ENCODE data around the gene CD84.
"Not testable (repeated sequence)": the region's sequence is repeated elsewhere in the genome, so short reads cannot be mapped to it uniquely, and the experiment has no call there.

Gene CD84, protein sequence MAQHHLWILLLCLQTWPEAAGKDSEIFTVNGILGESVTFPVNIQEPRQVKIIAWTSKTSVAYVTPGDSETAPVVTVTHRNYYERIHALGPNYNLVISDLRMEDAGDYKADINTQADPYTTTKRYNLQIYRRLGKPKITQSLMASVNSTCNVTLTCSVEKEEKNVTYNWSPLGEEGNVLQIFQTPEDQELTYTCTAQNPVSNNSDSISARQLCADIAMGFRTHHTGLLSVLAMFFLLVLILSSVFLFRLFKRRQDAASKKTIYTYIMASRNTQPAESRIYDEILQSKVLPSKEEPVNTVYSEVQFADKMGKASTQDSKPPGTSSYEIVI

DNA sequence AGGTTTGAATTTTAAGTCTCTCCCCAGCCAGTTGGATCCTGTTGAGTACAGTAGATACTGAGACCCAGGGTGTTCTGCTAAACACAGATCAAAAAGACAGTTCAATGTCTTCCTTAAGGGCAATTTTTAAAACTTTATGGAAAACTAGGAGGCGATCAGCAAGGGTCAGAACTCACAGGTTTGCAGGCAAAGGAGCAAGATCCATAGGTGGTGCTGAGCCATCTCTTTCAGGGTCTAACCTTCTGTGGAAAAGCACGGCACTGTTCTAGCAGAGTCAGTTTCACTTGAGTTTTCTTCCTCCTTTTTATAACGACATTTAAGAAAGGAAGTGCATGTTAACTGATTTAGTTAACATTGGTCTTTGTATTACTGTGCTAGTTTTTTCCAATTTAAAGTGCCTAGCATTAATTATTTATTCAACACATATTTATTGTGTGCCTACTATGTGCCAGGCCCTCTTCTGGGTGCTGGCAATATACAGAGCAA lies at the start of gene CD84:
Gene CD84 (minus strand): TSS at position 281 of the 486 bp plus-strand sequence. CDS start 59 bp downstream, at position 222.
- no peak for FAIRE-seq

DNA sequence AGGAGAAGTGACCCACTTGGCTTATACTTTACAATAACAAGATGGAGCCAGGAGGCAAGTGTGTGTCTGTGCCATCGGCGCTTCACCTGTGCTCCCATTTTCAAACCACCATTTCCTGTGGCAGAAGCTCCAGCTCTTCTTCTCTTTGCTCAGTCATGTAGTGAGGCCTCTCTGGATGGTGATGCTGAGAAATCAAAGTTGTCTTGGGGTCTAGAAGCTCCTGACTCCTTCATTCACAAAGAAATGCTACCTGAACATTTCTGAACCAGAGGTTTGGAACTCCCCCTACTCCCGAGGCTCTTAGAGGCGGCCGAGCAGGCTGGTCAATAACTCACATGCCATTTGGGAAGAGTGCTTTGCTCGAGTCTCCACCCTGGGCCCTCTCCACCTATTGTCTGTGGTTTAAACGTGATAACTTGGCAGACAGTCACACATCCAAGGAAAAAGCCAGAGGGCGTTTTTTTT lies 49.5 kb upstream of the CD84 start:
- FAIRE-seq: no peak

DNA sequence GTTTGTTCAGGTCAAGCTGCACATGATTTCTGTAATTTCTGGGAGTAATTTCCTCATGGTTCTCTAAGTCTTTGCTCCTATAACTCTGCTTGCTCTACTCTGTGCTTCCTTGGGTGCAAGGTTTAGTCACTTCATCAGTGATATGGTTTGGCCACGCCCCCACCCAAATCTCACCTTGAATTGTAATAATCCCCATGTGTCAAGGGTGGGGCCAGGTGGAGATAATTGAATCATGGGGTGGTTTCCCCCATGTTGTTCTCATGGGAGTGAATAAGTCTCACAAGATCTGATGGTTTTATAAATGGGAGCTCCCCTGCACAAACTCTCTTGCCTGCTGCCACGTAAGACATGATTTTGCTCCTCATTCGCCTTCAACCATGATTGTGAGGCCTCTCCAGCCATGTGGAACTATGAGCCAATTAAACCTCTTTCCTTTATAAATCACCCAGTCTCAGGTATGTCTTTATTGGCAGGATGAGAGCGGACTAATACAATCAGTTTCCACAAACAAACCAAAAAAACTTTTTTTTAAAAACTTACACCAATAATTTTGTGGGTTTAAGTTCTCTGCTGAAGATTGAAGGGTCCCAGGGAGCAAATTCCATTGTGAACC lies 48.5 kb upstream of the CD84 start:
- FAIRE-seq: not testable (repeated sequence)

DNA sequence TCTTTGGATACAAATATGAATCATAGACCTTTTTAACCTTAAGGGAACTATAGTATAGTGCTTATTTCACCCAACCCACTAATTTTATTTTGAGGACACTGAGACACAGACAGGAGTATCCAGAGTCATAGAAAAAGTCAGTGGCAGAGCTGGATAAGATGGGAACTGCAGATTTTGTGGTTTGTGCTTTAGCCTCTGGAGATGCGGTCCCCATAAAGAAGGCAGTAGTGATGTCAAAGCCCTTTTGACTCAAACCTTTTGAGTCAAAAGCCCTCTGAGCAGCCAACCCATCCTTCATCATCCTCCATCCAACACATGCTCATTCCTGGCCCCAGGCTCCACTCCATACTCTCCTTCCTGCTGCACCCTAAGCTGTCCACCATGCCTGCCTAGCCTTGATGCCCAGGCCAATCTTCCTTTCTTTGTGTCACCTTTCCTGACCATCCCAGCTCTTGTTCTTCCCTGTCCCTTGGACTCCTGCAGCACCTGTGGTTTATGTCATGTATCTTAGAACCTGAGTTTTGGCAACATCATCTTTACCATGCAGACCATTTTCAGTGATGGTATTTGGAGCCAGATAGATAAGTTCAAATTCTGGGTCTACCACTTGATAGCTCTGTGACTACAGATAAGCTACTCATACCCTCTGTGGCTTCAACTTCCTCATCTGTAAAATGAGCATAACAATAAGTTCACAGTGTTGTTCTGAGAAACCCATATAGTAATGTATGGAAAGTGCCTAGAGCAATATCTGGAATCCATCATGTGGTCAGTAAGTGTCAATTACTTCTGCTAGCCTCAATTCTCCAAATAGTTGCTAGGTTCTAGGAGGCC lies 47.4 kb upstream of the CD84 start:
- no peak for FAIRE-seq

DNA sequence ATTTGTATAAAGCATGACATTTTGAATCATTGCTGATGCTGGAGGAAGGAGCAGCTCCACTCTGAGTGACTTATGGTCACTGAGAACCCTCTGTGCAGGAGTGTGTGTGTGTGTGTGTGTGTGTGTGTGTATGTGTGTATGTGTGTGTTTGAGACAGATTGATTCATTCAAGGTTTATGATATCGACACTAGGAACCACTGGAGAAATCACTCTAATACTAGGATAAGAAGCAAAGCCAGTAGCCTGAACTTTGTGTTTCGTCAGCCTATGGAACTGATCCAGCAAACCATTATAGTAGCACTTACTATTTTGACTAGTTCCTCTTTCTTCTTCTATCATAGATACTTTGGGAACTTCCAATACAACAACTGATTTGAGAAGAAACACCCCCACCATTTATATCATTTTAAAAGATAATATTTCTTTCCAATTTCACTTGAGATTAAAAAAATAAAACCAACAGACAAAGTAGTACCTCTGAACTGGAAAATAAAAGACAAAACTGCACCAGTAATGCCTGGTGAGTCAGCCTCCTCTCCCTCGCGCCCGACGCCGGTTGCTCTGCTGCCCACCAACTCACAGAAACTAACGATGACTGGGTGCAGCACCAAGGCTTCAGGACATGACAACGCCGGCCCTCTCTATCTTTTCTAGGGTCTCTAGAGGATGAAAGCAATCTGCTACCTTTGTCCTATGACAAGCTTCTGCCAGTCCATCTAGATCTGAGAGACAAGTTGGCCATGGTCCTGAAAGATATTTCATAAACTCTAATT lies 46.6 kb upstream of the CD84 start:
- no peak for FAIRE-seq

DNA sequence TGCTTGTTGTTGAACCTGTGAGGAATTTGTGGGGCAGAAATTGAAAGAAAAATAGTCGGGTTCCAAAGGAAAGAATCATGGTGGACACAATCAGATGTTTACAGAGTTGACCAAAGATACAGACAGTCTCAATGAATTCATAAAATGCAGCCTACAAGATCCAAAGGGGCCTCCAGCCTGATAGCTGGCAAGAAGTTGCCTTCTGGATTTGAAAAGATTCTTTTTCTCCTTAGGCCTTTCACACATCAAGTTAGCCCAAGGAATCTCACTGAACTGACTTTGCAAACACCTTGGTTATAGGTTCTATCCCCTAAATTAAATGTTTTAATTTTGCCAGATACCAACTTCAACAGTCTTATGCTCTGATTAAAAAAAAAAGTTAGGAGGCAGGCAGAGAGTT lies 46.0 kb upstream of the CD84 start:
- no peak for FAIRE-seq

DNA sequence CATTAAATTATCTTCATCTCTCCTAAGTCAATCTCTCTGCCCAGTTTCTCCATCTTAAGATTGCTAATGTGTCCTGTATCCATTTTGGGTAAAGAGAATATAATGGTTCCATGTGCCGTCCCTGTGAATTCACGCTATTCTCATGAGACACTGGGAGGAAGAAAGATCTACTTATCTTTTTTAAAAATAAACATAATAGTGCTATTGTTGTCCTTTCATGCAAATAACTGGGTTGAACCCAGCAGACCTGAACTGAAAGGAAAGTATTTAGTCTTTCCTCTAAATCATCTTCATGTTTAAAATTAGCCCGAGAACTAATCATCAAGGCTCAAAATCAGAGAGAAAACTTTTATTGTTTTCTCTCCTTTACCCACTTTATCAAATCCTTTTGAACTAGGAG lies 45.2 kb upstream of the CD84 start:
- no peak for FAIRE-seq

DNA sequence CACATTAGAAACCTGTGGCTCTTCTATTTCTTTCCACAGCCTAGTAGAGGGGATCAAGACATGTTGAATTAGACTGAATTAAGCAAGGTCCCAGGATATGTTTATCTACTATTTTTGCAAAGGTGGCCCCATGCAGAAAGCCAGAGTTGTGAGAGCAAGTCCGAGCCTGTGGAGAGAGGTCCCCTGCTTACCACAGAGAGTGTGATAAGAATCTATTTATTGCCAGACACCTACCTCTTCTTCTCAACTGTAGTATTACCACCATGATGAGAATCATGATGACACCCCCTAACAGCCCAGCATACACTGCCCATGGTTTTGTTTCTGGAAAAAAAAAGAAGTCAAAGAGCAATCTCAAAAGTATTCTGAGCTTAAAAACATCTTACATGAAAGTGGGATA lies 44.6 kb upstream of the CD84 start:
- FAIRE-seq: no peak

DNA sequence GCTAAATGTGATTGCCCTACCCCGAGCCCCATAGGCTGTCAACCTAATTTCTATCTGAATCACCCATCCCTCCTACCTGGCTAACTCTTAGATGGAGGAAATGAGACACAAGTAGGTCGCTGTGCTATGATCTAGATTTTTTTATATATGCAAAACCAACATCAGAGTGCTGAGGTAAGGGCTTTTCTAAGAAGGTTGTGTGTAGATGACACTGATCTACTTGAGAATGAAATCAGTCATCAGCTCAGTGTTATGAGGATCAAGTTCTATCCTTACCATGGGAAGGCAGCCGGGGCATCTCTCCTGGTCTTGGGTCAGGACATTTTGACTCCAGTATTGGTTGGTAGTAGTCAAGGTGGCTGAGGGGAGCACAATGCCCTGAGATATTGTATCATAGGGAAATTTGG lies 43.9 kb upstream of the CD84 start:
- no peak for FAIRE-seq

DNA sequence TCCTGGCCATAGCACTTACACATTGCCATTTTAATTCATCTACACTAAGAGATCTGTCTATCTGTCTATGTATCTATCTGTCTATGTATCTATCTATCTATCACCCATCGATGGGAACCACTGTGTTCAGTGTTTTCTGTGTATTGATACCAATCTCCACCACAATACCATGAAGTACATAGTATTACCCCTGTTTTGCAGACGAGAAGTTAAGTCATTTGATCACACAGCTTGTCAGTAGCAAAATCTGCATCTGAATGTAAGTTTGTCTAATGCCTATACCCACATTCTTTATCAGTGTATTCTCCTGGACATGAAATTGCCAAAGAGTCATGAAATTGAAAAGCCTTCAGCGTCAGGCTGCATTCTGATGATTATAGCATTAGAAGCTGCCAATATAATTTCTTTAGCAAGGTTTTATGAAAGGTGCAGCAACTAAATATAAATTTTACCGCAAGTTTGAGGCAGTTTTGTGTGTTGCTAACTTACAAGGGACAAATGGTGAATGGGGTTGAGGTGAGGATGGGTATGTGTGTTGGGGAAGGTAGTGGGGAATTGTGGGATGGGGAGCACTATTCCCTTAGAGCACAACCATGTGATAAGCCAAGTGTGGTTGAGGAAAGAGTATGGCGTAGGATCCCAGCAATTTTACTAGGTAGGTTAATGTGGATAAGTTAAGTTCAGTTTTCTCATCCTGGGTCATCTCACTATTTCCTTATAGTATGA lies 43.4 kb upstream of the CD84 start:
- no peak for FAIRE-seq

DNA sequence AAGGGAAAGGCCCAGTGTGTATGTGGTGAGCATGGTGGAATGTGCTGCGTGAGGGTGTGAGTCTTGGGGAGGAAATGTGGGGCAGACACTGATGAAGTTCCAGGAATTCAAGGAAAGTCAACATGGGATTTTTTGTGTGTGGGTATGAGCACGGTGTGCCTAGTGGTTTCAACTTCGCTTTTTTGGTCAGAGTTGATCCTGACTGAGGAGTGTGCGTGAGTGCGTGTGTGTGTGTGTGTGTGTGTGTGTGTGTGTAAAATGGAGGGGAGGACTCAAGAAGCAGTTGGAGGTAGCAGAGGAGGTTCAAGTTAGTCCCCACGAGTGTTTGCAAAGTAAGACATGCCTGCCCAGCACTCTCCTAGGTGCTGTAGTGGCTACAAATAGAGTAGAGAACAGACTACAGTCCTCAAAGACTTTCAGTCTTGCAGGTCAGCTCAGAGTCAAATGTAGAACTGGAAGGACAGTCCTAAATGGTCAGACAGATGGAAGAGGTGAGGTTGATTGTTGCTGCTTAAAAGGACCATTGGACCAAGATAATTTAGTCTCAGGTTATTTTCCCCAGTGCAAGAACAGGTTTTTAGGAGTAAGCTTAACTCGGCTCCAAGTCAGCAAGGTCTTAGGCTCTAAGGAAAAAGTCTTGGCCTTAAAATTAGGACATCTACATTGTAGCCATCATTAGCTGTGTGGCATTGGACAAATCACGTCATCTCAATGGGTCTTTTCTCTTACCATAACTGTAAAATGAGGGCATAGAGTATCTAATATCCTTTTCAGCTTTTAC lies 42.5 kb upstream of the CD84 start:
- no peak for FAIRE-seq

DNA sequence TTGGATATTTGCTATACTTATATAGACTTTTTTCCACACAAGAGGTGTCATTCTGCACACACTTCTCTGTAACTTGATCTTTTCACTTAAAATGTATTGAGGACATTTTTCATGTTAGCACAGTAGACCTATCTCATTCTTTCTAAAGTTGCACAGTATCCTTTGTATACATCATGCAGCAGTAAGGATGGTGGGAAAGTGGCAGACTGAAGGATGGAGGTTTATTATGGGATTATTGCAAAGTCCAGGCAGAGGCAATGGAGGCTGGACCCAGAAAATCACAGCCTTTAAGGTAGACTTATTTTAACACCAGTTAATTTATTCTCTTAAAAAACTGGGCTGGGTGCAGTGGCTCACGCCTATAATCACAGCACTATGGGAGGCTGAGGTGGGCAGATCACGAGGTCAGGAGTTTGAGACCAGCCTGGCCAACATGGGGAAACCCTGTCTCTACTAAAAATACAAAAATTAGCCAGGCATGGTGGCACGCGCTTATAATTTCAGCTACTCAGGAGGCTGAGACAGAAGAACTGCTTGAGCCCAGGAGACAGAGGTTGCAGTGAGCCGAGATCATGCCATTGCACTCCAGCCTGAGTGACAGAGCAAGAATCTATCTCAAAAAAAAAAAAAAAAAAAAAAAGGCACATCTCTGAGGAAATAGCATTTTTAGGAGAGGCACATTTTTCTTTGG lies 41.8 kb upstream of the CD84 start:
- FAIRE-seq: no peak

DNA sequence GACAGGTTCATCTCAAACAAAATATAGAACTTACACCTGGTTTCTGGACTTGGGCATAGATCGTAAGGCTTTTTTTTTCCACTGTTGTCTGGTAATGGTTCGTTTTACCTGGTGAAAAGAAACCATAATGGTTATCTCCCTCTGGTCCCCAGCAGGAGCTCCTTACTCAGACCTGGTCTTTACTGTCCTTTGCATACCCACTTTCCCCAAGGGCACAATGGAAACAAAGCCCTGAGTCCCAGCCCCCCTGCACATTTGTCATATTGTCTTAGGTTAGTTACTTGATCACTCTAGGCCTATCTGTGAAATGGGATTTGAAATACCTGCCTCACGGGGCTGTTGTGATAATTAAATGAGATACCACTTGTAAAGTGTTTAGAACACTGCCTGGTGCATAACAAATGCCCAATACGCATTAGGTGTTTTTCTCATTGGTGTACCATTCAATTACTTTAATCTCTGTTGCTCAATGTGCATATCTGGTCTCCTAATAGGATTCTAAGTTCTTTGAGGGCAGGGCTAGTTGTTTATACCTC lies 40.5 kb upstream of the CD84 start:
- FAIRE-seq: no peak

DNA sequence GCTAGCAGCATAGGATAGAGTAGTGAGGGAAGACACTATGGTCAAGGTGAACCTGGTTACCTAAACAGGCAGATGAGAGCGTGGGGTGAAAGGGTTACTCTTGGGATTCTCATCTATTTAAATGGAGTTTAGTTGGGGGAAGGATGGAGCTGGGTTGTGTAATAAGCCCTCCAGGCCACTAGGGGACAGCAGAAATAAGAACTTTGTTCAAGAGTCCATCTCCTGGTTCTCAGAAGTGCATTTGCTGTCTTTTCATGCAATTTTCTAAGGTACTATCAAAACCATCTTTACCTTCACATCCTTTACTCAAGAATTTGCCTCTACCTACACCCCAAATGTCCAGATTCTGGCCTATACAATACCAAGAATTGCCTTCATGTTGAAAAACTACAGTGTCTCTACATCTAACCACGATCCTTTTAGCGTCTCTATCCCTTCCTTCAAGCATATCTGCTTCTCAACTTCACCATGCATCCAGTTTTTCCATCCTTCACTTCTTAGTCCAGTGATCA lies 39.5 kb upstream of the CD84 start:
- no peak for FAIRE-seq

DNA sequence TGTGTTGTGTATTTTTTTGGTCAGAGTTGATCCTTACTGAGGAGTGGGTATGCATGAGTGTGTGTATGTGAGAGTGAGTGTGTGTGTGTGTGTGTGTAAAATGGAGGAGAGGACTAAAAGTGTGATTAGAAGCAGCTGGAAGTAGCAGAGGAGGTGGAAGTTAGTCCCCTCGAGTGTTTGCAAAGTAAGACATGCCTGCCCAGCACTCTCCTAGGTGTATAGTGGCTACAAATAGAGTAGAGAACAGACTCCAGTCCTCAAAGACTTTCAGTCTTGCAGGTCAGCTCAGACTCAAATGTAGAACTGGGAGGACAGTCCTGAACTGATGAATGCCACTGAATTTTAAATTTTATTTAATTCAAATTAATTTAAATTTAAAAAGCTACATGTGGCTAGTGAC lies 39.0 kb upstream of the CD84 start:
- no peak for FAIRE-seq

DNA sequence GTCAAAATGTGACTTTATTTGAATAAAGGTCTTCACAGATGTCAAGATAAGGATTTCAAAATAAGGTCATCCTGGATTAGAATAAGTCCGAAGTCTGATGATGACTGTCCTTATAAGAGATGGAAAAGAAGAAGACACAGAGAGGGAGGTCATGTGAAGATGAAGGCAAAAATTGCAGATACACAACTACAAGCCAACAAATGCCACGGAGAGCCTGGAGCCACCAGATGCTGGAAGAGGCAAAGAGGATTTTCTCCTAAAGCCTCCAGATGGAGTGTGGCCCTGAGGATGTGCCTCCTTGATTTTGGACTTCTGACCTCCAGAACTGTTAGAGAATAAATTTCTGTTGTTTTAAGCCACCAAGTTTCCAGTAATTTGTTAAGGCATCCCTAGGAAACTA lies 36.4 kb upstream of the CD84 start:
- no peak for FAIRE-seq

DNA sequence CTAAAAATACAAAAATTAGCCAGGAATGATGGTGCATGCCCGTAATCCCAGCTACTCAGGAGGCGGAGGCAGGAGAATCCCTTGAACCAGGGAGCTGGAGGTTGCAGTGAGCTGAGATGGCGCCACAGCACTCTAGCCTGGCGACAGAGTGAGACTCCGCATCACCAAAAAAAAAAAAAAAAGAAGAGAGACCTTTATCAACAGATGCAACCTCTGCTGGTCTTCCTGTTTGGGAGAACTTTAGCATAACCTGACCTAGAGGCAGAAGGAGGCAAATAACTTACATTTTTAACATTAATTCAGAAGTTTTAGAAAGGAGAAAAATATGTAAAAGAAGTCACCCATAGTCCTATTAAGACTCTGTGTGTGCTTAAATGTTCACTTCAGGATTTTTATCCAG lies 35.1 kb upstream of the CD84 start:
- FAIRE-seq: no peak

DNA sequence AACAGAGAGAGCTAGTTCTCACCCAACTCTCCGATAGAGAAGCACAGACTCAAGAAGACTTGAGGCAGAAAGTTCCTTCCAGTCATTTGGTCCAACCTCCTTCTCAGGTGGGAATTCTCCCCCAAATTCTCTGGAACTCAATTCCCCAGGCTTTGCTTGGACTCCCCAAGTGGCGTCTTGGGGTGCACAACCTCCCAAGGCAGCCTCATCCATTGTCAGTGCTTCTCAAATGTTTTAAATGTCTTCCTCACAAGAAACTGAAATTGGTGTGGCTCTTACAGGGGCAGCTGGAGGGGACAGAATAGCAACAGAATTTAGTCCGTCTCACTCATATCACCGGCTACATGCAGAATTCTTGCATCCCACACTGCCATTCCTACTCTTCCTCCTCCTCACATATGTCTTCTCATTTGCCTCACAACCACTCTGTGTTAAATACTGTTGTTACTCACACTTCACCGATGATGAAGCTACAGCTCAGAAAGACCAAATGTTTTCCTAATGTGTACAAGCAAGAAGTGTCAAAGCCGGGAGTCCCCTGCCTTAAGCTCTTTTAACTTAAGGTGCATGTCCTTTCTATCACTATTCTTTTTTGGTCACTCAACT lies 33.4 kb upstream of the CD84 start:
- no peak for FAIRE-seq

DNA sequence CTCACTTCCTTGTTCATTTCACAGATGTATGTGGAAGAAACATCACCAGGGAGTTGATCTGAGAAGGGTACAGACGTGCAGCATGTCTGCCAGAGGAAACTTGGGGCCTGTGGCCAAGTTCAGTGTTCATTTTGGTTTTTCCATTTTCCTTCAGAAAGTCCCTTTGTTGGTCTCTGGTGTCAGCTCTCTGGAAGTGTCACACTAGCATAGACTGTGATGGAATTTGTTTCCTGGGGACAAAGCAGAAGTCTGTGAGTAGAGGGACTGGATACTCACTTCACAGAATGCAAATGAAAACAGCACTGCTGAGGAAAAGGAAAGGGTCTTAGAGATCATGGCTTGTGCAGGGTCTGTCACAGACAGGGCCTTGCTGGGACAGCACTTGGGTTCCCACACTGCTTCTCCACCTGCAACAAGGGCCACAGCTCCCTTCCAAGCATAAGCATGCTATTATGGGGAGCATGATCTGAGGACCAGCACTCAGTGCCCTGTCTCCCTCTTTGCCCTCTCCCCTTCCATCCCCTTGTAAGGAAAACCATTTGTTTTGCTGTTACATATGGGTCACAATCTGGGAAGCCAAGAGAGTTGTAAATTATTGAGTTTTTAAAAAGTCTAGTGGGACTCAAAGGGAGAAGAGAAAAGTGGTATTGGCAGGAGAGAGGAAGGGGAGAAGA lies 31.4 kb upstream of the CD84 start:
- no peak for FAIRE-seq
